ENCODE results near the gene RALB.
"Not testable (repeated sequence)": the region's sequence is repeated elsewhere in the genome, so short reads cannot be mapped to it uniquely, and the experiment has no call there.

RALB gene

DNA sequence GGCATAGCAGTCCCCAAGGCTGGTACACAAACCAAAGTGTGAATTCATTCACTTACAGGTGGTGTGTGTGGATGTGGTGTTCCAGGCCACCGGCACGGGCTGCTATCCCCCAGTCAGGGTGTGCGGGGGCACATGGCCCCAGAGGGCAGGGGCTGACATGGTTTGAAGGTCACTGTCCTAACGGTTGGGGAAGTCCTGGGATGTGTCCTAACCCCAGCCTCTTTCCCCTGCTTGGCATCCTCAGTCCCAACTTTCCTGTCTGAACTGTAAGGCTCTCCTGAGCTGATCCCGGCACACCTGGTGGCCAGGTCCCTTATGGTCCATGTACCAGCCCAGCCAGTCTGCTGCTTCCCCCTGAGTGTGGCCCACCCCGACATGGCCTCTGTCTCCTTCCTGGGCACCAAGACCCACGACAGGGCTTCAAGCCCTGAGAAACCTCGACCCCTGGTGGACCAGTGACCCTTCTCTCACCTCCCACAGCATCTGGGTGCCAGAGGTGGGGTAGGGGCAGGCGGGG lies 27.0 kb upstream of the RALB start:
- DNase-seq, result no peak

DNA sequence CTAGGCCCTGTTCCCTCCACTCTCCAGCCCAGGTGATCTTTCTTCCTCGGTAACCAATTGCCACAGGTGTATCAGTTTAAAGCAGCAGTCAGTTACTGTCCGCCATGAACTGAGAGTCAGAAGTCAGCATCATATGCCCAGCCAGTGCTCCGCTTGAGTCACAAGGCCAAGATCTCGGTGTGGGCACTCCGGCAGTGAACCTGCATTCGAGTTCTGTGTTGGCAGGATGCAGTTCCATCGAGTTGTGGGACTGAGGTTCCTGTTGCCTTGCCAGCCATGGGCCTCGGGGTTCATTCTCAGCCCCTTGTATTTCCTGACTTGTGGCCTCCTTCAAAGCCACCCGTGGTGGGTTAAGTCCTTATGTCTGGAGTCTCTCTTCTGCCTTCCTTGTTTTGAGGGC lies 26.3 kb upstream of the RALB start:
- no peak for DNase-seq

DNA sequence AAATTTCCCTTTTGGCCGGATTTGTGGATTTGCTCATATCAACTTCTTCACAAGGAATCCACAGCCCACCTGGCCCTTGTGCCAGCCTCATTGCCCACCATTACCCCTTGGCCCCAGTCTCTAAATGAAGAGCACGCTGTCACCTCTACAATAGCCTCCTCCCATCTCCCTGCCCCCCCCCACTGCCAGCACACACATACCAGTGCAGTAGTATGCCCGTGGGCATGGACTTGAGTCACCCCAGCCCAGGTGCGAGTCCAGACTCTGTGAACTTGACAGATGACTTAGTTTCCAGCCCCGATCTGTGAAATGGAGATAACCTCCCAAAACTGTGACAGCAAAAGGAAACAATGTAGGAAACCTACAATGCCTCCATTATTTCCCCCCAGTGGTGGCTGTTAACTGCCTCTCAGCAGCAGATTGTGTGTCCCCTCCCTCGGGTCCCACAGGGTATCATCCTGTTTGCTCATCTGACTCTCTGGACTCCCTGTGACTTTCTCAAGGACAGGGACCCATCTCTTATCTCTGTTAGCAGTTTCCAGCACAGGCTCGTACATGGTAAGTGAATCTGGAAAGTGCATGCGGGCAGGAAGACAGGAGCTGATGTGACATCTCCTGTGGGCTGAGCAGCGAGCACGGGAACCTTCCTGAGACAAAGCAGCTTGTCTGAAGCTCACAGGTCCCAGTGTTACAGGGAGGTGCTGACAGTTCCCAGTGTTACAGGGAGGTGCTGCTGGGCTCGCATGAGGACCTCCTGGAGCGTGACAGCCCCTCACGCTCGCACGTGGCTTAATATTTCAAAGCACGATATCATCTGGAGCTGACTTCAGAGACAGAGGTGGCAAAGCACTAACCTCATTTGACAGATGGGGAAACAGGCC lies 25.3 kb upstream of the RALB start:
- DNase-seq, result no peak

DNA sequence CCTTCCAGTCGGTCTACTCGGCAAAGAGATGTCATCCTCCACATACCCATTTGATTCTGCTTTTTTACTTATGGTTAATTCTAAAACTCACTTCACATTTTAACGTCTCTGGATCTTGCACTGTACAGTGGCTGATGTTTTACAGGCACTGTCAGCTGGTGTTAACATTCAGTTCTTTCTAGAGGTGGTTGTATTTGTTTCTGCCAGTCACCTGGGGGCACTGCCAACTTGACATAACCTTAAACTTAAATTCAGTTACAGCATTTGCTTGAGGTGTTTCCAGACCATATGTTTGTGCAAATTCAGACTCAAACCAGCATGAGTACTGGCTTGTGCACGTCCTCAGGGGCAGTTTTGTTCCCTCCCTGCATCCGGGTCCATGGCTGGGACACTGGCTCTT lies 24.1 kb upstream of the RALB start:
- DNase-seq, result no peak

DNA sequence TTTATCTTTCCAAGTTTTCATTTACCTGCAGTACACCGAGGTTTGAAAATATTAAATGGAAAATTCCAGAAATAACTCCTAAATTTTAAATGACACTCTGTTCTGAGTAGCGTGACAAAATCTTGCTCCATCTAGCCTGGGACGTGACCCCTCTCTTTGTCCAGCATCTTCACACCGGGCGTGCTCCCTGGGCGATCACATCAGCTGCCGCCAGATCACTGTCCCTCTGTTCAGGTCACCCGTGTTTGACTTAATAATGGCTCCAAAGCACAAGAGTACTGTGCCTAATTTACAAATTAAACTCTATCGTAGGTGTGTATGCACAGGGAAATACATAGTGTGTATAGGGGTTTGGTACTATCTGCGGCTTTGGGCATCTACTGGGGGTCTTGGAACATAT lies 23.3 kb upstream of the RALB start:
- DNase-seq, result no peak

DNA sequence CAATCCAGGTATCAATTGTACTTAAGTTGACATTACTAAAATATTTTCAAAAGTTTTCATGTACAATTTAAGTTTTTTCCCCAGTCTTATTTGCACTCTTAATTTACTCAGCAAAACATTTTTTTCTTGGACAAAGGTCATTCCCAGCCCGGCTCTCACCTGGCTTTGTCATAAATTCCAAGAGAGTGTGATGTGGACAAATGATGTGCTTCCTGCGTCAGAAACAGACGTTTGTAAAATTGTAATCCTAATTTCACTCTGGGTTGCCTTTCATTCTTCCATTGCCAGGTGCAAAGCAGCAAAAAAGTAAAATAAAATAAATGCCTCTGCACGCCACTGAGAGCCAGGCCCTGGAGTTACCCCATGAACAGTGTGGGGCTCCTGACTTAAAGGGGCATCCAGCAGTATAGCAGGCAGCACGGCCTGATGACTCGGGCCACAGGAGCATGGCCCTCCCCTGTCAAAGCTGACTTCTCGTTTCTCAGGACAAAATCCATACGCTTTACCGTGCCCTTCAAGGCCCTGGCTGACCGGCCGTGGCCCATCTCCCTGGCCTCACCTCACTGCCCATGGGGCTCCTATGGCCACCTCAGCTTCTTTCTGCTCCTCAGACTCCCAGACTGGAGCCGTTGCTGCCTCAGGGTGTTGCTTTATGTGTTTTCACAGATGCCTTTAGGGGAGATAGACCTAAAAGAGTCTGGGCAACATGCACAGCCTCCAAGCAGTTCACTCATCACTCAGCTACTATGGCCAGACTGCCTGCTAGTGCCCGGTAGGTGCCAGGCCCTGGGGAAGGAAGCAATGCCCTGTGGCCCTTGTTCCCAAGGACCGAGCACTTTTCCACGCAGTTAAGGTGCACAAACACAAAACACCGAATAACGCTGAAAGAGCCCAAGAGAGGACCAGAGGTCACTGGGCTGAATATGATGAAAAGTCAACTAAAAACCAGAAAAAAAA lies 21.9 kb upstream of the RALB start:
- DNase-seq, result no peak

DNA sequence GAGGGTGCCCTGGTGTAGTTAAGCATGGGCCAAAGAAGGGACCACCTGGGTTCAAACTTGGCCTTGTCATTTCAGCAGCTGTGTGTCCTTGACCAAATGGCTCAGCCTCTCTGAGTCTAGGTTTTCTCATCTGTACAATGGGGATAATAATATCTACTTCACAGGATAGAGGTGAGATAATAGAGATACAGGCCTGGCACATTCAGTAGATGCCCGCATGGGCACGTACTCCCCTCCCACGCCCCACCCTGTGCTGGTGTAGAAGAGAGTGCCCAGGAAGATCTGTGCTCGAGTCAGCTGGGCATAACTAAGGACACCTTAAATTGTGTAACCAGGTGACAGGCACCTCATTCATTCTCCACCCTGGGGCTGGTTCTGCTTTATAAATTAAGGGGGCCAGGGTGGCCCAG lies 21.1 kb upstream of the RALB start:
- no peak for DNase-seq

DNA sequence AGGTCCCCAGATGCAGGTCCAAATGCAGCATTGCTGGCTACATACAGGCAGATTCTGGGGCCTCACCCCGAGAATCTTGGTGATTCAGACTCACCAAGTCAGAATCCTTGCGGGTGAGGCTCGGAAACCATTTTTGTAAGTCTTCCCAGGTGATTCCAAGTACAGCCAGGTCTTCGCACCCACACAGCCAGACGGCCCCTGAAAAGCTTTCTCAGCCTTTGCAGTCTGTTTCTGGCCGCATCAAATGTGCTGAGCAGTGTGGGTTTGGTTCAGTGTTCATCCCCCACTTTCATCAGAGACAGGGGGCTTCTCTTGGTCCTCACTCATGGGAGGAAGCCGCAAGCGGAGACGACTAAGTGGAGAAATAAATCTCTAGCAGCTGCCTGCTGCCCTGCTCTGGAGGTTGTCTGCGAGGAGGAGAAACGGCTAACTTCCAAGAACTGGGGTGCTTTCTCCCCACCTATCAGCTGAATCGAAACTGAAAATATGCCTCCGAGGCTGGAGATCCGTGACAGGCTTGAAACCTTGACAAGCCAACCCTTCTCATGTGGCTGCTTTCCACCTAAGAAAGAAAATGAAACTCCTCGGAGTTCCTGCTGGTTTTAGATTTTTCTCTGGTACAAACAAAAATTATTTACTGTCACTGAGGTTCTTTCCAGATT lies 20.5 kb upstream of the RALB start:
- DNase-seq, result no peak

DNA sequence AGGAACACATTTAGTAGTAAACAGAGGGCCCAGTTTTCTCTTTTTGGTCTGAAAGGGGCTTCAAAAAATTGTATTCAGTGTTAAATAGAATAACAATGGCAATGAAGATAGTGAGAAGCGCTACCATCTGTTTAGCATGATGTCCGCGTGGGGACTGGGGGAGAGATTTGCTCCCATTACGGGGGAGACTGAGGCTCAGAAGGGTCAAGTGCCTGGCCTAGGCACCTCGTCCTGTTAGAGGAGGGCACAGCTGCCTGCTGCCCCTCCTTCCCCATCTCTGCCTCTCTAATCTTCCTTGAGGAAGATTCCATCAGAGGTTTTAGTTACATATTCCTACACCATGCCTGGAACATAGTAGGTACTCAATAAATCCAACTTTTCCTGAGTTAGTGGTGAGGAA lies 19.4 kb upstream of the RALB start:
- DNase-seq, result no peak

DNA sequence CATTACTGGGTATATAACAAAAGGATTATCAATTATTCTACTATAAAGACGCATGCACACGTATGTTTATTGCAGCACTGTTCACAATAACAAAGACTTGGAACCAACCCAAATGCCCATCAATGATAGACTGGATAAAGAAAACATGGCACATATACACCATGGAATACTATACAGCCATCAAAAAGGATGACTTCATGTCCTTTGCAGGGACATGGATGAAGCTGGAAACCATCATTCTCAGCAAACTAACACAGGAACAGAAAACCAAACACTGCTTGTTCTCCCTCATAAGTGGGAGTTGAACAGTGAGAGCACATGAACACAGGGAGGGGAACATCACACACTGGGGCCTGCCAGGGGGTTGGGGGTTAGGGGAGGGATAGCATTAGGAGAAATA lies 17.5 kb upstream of the RALB start:
- not testable (repeated sequence) for DNase-seq

DNA sequence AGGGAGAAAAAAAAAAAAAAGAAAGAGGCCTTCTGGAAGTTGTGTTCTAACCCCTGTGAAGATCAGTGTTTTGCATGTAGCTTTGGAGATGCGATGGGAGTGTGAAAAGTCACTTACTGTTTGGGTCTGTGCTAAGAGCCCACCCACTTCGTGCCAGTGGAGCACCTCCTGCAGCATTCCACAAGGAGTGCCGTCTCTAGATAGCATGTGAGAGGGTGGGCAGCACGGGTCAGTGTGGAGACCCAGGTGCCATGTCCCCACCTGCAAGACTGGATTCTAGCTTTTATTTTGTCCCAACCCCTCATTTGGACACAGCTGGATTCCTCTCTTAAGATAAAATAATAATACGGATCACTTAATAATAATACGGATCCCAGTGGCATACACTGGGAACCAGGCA lies 17.0 kb upstream of the RALB start:
- no peak for DNase-seq

DNA sequence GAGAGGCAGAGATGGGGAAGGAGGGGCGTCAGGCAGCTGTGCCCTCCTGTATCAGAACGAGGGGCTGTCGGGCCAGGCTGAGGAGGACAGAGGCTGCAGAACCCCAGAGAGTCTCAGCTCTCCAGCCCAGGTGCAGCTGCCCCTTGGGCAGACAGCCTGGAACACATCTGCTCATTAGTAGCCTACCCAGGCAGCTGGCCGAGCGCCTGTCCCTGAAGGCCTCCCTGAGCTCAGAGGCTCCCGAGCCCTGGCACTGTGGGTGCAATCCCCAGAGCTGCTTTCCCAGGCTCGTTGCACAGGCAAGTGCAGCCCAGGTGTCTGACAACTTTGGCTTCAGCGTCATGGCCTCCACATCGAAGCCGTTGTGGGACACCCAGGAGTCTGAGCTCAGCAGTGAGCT lies 16.3 kb upstream of the RALB start:
- DNase-seq, result no peak

DNA sequence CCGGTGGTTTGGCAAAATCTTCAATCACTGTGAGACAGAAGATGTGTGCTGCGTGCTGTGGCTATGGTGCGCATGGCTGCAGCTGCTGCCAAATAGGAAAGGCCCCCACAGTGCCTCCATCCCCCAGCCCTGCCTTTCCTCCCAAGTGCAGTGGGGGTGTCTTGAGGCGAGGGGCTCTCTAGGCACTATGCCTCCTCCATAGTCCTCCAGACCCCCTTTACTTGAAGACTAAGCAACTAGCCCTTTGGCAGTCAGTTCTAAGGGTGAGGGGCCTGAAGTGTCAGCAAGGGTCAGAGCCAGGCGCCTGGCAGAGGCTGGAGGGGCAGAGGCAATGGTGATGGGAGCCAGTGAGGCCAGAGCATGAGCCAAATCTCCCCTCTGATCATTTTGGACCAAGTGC lies 15.9 kb upstream of the RALB start:
- DNase-seq, result no peak

DNA sequence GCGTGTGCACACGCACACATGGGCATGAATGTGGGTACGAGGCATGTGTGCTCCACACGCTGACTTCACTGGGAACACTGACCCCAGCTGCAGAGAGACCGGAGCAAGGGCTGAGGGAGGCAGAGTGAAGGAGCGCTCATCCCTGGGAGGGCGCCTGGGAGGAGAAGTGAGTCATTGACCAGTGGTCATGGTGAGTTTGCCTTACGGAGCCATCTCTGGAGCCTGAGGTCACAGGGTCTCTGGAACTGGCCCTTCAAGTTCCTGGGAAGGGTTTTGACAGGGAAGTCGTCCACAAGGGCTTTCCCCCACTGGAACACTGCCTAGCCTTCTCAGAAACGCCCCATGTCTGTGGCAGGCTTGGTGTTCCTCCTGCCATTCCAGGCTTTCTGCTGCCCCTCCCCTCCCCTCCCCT lies 15.2 kb upstream of the RALB start:
- DNase-seq, result no peak

DNA sequence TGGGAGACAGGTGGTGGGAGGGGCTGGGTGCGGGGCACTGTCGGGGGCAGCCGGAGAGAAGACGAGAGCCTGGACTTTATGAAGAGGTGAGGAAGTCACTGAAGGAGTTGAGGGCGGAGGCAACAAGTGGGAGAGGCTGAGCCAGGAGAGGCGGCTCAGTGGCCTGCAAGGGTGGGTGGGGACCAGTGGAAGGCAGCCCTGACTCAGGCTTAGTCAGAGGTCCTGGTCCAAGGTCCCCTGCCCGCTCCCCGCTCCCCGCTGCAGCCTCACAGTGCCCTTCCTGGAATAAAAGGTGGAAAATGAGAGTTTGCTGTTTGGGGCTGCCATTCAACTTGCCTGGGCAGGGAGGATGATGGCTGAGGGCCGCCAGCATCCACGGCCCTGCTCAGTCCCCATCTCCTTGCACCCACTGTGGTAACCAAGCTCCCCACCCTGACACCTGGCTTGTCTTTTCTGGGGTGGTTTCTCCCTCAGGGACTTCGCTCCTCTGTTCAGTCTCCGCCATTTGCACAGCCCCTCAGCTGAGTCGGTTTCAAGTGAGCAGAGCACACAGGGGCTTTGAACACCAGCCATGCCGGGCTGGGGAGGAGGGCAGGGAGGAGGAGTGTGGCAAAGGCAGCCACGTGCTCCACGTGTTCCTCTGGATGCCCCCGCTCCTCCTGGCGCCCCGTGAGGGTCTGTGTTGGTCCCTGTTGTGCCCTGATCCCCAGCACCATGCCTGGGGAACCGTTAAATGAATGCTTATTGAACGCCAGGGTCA lies 13.7 kb upstream of the RALB start:
- DNase-seq, result no peak

DNA sequence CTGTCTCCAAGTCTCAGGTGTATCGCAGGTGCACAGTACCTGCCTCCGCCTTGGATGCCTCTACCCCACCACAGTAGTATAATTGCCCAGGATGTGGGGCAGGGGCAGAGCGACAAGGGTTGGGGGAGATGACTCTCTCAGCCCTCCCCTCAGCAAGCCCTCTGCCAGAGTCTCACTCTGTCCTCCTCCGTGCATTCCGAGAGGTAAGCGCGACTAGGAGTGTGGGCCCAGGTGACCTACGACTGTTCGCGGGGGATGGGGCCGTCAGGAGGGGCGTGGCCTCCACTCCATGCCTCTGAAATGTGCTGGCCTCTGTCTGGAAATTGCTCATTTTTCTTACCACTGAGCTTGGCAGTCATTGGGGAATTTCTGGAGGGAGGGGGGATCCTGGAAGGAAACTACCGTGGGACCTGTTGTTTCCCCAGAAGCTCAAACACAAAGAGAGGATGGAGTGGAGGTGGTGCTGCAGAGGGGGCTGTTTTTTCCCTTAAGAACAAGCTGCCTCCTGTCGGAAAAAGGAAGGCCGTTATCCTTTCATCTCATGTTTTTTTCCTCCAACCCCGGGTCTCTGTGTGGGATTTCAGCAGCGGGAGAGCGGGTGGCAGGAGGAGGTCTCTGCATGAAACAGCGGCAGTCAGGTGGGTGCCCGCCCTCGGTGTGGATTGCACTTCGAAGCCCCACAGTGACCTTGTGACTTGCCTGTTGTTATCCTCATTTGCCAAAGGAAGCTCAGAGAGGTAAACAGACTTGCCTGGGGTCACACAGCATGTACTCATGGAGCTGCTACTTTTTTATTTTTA lies 13.0 kb upstream of the RALB start:
- DNase-seq, result no peak

DNA sequence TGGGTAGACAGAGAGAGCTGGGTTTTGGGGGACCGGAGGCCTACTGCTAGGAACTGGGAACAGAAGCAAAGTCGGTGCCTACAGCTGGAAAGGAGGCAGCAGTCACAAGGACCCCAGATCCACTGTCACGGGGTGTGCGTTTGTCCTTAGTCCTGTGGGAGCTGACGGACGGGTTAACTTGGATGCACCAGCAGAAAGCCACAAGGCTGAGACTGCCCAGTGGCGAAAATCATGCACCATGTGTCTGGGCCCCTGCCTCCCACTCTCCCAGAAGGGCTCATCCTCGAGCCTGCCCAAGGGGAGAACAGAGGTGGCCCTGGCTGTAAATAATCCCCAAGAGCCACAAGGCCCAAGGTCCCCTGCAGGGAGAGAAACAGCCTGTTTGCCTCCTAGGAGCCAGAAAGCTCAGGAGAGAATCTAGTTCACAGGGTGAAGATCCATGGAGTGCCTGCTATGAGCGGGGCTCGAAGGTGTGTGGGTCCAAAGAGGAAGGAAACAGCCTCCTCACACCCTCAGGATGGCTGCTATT lies 11.7 kb upstream of the RALB start:
- DNase-seq, result no peak

DNA sequence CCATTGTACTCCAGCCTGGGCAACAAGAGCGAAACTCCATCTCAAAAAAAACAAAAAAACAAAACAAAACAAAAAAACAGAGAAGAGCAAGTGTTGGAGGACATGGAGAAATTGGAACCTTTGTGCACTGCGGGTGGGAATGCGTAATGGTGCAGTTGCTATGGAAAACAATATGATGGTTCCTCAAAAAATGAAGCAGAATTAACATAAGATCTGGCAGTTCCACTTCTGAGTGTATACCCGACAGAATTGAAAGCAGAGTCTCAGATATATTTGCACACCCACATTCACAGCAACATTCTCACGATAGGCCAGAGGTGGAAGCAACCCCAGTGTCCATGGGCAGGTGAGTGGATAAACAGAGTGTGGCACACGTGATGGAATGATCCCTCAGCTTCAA lies 11.0 kb upstream of the RALB start:
- no peak for DNase-seq

DNA sequence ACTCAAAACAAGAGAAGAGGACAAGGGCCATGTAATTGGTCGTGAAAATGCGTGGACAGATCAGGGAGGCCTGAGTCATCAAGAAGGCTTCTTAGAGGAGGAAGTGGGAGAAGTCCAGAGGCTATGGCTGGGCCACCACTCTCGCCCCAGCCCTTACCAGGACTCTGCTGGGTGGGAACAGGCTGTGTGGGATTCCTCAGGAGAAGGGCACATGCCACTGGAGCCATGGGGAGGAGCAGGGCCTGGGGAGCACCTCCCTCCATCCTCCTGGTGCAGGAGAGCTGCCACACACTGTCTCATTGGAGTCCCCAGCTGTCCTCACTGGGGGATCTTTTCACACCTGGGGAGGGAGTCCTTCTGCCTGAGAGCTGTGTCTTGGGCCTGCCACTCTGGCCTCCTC lies 9.4 kb upstream of the RALB start:
- DNase-seq, result no peak

DNA sequence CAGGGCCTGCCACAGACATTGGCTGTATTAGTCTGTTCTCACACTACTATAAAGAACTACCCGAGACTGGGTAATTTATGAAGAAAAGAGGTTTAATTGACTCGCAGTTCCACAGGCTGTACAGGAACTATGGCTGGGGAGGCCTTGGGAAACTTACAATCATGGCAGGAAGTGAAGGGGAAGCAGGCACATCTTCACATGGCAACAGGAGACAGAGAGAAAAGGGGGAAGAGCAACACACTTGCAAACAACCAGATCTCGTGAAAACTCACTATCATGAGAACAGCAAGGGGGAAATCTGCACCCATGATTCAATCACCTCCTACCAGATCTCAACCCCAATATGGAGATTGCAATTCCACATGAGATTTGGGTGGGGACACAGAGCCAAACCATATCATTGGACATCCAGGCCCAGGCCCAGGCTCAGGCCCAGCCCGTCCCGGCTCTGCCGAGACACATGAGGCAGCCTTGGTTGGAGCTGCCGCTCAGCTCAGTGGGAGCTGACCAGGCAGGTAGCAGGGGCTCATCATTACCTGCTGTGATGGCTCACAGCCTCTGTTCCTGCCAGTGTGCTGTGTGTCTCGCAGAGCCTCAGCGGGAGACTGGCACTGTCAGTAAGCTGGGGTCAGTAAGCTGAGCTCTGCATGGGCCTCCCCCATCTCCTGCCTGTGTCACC lies 8.6 kb upstream of the RALB start:
- no peak for DNase-seq

Data from DMS153 (cell line).